Gastrocnemius medialis (tissue), 4 donors: ENCODE data around the gene HIPK2. TPM values are rescaled to one million over a fixed set of nuclear protein-coding genes. Genes with fewer than 3 reads are reported as not detected.

Experiments
- ATAC-seq, 2 donors: fragments of 150-250 bp; one replicate each; pipeline ENCODE4 v1.9.1; 2016
- DNase-seq, 2 donors: peaks; one replicate each; pipeline ENCODE4 v3.0.0-alpha.2; 2019
- H3K27ac ChIP-seq, 4 donors: fragments of 200-600 bp; sonication (generic); 1 replicate in 1 of 4; 2 replicates in 3 of 4; pipeline ENCODE4 v1.5.1; 2016 to 2018; ENCODE audit warnings: mild to moderate bottlenecking in 2 of 4, moderate library complexity in 1 of 4
- H3K27me3 ChIP-seq, 3 donors: fragments of 200-600 bp; sonication (generic) in 2 of 3; 1 replicate in 1 of 3; 2 replicates in 2 of 3; pipeline versions ENCODE4 v1.5.1 to v1.6.0; 2016 to 2019; ENCODE audit warnings: mild to moderate bottlenecking in 1 of 3, moderate library complexity in 1 of 3
- H3K36me3 ChIP-seq, 2 donors: fragments of 200-600 bp; sonication (generic) in 1 of 2; one replicate each; pipeline ENCODE4 v1.5.1; 2017 to 2018
- H3K4me1 ChIP-seq, 2 donors: fragments of 200-600 bp; sonication (generic) in 1 of 2; one replicate each; pipeline ENCODE4 v1.5.1; 2016 to 2017; ENCODE audit warnings: mild to moderate bottlenecking in 2 of 2
- H3K4me3 ChIP-seq, 4 donors: fragments of 200-600 bp; sonication (generic) in 3 of 4; 1 replicate in 1 of 4; 2 replicates in 3 of 4; pipeline ENCODE4 v1.5.1; 2016 to 2019; ENCODE audit warnings: mild to moderate bottlenecking in 2 of 4
- H3K9me3 ChIP-seq, 3 donors: fragments of 200-600 bp; sonication (generic) in 2 of 3; 1 replicate in 1 of 3; 2 replicates in 2 of 3; pipeline ENCODE4 v1.5.1; 2016 to 2019
- POLR2A ChIP-seq, 2 donors: fragments of 450-650 bp; IDR thresholded peaks; one replicate each; pipeline ENCODE4 v1.6.1; 2017; ENCODE audit warnings: antibody characterized with exemption in 2 of 2, mild to moderate bottlenecking in 2 of 2, moderate library complexity in 2 of 2
- in situ Hi-C, 4 donors: fragments of 200-750 bp; cut with MboI; loops; one replicate each; pipeline versions ENCODE4 v1.15.0 to v1.8.0; 2017; ENCODE audit warnings: low sequenced_read_pairs in 4 of 4
- intact Hi-C: fragments of 100-400 bp; cut with DNase I; formaldehyde crosslinking; loops from one replicate; pipeline ENCODE4 v1.15.1; 2023; ENCODE audit warnings: low total_unique reads
- total RNA-seq, 4 donors: library from RNA; depleted of rRNA; stranded (reverse); fragments of >200 nt; gene quantifications; one replicate each; pipeline versions ENCODE4 v1.1.0 to v1.2.3, GENCODE V29; 2016
- TF ChIP-seq, protein P1 (sequence below), 5 experiments: fragments of 450-650 bp in 3 of 5; fragments of 200-600 bp in 2 of 5; sonication (generic) in 2 of 5; IDR thresholded peaks in 4 of 5; conservative IDR thresholded peaks in 1 of 5; 1 replicate in 4 of 5; 2 replicates in 1 of 5; pipeline ENCODE4 v1.5.1; 2016 to 2019; ENCODE audit warnings: antibody characterized with exemption in 5 of 5, mild to moderate bottlenecking in 3 of 5, moderate library complexity in 3 of 5

Gene HIPK2
- total RNA-seq, 4 donors from 2014 or later, result 30.5 to 77.4 (median 58.9) TPM

DNA sequence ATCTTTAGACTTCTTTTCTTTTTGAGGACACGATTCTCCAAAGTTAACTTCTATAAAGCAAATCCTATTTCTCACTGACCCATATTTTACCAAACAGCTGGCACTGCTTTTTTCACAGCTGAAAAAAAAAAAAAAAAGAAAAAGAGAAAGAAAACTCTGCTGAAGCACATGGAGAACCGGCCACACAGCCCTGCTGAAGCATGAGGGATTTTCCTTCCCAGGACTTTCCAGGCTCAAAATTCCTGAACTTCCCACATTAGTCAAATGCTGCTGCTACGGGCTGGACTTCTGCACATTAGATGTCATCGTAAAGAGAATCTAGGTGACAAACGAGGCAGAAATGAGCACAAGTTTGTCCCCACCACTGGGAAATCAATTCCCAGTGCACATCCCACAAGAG lies 25.2 kb downstream of the HIPK2 start:
- H3K36me3 ChIP-seq, result no peaks in the 10 kb centered on the region
- H3K4me3 ChIP-seq, result no peak overlapping the region
- peak overlapping the region; percentile 68 to 81 (median 78) for H3K27ac ChIP-seq
- DNase-seq, result no peak
- H3K4me1 ChIP-seq, result peaks cover 62 to 67% of the 10 kb centered on the region in 2 donors
- H3K27me3 ChIP-seq, result no peaks in the 10 kb centered on the region
- TF ChIP-seq, protein P1, sequence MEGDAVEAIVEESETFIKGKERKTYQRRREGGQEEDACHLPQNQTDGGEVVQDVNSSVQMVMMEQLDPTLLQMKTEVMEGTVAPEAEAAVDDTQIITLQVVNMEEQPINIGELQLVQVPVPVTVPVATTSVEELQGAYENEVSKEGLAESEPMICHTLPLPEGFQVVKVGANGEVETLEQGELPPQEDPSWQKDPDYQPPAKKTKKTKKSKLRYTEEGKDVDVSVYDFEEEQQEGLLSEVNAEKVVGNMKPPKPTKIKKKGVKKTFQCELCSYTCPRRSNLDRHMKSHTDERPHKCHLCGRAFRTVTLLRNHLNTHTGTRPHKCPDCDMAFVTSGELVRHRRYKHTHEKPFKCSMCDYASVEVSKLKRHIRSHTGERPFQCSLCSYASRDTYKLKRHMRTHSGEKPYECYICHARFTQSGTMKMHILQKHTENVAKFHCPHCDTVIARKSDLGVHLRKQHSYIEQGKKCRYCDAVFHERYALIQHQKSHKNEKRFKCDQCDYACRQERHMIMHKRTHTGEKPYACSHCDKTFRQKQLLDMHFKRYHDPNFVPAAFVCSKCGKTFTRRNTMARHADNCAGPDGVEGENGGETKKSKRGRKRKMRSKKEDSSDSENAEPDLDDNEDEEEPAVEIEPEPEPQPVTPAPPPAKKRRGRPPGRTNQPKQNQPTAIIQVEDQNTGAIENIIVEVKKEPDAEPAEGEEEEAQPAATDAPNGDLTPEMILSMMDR (IDR thresholded peaks at IDR 0.05 in 4 of 5, conservative IDR thresholded peaks at IDR 0.05 in 1 of 5), result no peak
- no peak for TF ChIP-seq POLR2A (IDR thresholded peaks at IDR 0.05)
- intact Hi-C loops (no loop called here), in situ Hi-C loops (loop anchor here in 2 of 4 donors (10.0 to 25.0 kb wide), 2 partner anchors 98 to 410 kb away; no protein-coding TSS in a partner anchor)
- ATAC-seq, result no peak
- H3K9me3 ChIP-seq, result no peaks in the 10 kb centered on the region

DNA sequence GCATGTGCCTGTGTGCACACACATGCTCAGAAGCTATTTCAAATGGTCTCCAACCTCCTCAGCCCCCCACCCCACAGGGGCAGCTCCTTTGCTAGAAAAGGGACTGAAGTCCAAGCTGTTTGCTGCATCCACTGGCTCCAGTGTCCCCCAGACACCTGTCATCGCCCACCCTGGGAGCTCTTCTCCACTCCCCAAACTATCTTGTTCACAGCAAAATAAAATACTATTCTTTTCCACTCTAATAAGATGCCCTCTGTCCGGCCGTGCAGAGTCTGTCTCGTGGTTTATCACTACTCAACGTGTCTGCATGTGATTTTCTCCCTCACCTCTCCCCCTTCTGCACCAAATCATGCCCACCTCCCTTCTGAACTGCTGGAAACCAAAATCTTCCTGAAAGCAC lies 25.6 kb downstream of the HIPK2 start:
- DNase-seq (no peak), ATAC-seq (no peak)
- Histone ChIP-seq H3K9me3 (no peaks in the 10 kb centered on the region), H3K27ac (peak overlapping the region in 2 of 4 donors; percentile 78 to 81), H3K4me3 (no peak overlapping the region), H3K4me1 (peaks cover 62 to 70% of the 10 kb centered on the region in 2 donors), H3K27me3 (no peaks in the 10 kb centered on the region), H3K36me3 (no peaks in the 10 kb centered on the region)
- intact Hi-C loops, result no loop called here
- TF ChIP-seq, protein P1 (IDR thresholded peaks at IDR 0.05 in 4 of 5, conservative IDR thresholded peaks at IDR 0.05 in 1 of 5), result no peak
- no peak for TF ChIP-seq POLR2A (IDR thresholded peaks at IDR 0.05)
- in situ Hi-C loops, result loop anchor here in 2 of 4 donors (10.0 to 25.0 kb wide), 2 partner anchors 97 to 410 kb away; no protein-coding TSS in a partner anchor

DNA sequence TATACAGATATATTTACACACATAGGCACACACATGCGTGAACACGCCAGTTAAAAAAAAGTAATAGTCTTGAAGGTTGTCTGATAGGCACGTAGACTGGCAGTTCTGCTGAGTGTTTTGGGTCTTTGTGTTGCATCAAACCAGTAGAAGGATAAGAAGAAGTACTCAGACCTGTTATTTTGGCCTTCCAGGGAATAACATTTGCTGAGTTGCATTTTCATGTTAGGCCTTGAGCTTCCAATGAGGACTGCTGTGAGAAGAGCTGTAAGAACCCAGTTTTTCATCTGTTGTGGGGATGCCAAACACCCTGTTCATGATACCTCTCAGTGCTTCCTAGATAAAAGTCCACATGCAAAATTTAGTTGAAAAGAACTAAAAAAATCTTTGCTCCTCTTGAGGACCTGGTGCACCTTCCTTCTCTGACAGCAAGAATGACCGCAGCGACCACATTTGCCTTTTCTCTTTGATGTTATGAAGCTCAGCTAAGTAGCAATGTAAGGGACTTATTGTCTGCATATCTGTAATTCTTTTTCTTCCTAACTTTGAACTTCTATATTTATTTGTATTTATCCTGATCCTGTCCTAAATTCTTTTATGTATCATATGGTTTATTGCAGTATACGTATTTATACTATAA lies 27.2 kb downstream of the HIPK2 start:
- Histone ChIP-seq H3K27me3 (no peaks in the 10 kb centered on the region), H3K4me3 (no peak overlapping the region), H3K27ac (peak overlapping the region; percentile 72 to 93 (median 82)), H3K4me1 (peaks cover 78 to 79% of the 10 kb centered on the region in 2 donors), H3K36me3 (no peaks in the 10 kb centered on the region), H3K9me3 (no peaks in the 10 kb centered on the region)
- in situ Hi-C loops, result loop anchor here in 2 of 4 donors (10.0 to 25.0 kb wide), 2 partner anchors 96 to 412 kb away; no protein-coding TSS in a partner anchor
- DNase-seq, result no peak
- no peak for TF ChIP-seq POLR2A (IDR thresholded peaks at IDR 0.05)
- intact Hi-C loops, result no loop called here
- ATAC-seq, result no peak

DNA sequence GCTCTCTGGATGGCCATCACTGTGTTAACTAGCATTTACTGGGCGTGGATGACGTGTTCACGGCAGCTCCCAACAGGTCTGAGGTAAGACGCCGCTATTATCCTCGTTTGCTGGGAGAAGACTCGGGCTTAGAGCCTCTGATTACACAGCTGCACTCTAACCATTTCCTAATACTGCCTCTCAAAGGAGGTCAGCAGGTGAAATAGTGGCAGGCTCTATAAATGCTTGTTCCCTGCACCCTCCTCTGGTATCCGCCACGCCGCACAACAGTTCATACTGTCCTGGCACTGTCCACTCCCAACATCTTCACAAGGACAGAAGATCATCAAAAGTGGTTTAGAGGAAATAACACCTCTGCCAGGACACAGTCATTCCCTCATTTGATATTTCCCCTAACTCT lies 28.3 kb downstream of the HIPK2 start:
- TF ChIP-seq, protein P1 (IDR thresholded peaks at IDR 0.05 in 4 of 5, conservative IDR thresholded peaks at IDR 0.05 in 1 of 5), result no peak
- peak; percentile 50 to 63 for TF ChIP-seq POLR2A (IDR thresholded peaks at IDR 0.05)
- H3K4me1 ChIP-seq, result peaks cover 86 to 88% of the 10 kb centered on the region in 2 donors
- peak; percentile 86 to 90 for ATAC-seq
- no peaks in the 10 kb centered on the region for H3K9me3 ChIP-seq
- H3K36me3 ChIP-seq, result no peaks in the 10 kb centered on the region
- peak overlapping the region; percentile 72 to 93 (median 82) for H3K27ac ChIP-seq
- in situ Hi-C loops, result loop anchor here in 1 of 4 donors (25.0 kb wide), 1 partner anchor 512 kb away; the partner anchor contains the start of gene UBN2
- peak; percentile 83 to 88 for DNase-seq
- H3K27me3 ChIP-seq, result no peaks in the 10 kb centered on the region
- H3K4me3 ChIP-seq, result peak overlapping the region in 1 of 4 donors; percentile 23
- intact Hi-C loops, result no loop called here

DNA sequence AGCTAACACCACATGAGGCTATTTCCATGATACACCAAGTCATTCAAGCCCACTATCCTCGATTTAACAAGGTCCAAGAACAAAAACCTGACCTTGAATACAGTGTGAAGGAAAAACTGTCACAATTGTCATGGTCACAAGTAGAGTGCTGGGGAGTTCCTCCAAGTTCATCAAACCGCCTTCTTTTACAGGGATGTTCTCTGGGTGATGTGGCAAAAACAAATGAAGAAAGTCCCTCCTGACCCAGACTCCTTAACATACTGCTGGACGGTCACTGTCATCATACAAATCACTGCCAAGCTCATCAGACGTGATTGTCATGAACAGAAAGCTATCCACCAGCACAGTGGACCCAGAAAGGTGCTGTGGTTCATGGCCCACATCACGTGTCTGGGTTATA lies 28.9 kb downstream of the HIPK2 start:
- peaks cover 80 to 86% of the 10 kb centered on the region in 2 donors for H3K4me1 ChIP-seq
- in situ Hi-C loops, result loop anchor here in 1 of 4 donors (25.0 kb wide), 1 partner anchor 512 kb away; the partner anchor contains the start of gene UBN2
- no peaks in the 10 kb centered on the region for H3K36me3 ChIP-seq
- H3K9me3 ChIP-seq, result no peaks in the 10 kb centered on the region
- DNase-seq (no peak), ATAC-seq (peak in 1 of 2 donors; percentile 4)
- no peaks in the 10 kb centered on the region for H3K27me3 ChIP-seq
- H3K4me3 ChIP-seq, result peak overlapping the region in 1 of 4 donors; percentile 23
- intact Hi-C loops, result no loop called here
- peak overlapping the region; percentile 72 to 93 (median 82) for H3K27ac ChIP-seq
- no peak for TF ChIP-seq POLR2A (IDR thresholded peaks at IDR 0.05)
- TF ChIP-seq, protein P1 (IDR thresholded peaks at IDR 0.05 in 4 of 5, conservative IDR thresholded peaks at IDR 0.05 in 1 of 5), result no peak
